Osteoblast (primary cell): ENCODE measurements around the gene DNAAF6. TPM values are rescaled to one million over a fixed set of nuclear protein-coding genes. Genes with fewer than 3 reads are reported as not detected.

Experiments used
- DNase-seq: peaks from one replicate; pipeline ENCODE4 v3.0.0; 2011; ENCODE audit warnings: low spot score, mixed read lengths; ENCODE audit not compliant: insufficient read length; ENCODE audit errors: missing footprints
- H2AFZ ChIP-seq: 2 replicates; pipeline ENCODE4 v1.6.0; 2011; ENCODE audit warnings: mild to moderate bottlenecking, low read length
- H3K27ac ChIP-seq: 2 replicates; pipeline ENCODE4 v1.5.1; 2011; ENCODE audit warnings: mild to moderate bottlenecking, low read depth, low read length, moderate library complexity
- H3K27me3 ChIP-seq: 2 replicates; pipeline ENCODE4 v1.6.0; 2012; ENCODE audit warnings: mild to moderate bottlenecking, control low read depth, inconsistent platforms, low read length, moderate library complexity; ENCODE audit not compliant: insufficient read depth
- H3K36me3 ChIP-seq: 2 replicates; pipeline ENCODE4 v1.5.1; 2011; ENCODE audit warnings: mild to moderate bottlenecking, low read length, control low read depth, moderate library complexity; ENCODE audit not compliant: insufficient read depth
- H3K4me1 ChIP-seq: 2 replicates; pipeline ENCODE4 v1.5.1; 2011; ENCODE audit warnings: mild to moderate bottlenecking, low read length, control low read depth, moderate library complexity; ENCODE audit not compliant: insufficient read depth
- H3K4me2 ChIP-seq: 2 replicates; pipeline ENCODE4 v1.6.0; 2011; ENCODE audit warnings: mild to moderate bottlenecking, low read length; ENCODE audit not compliant: insufficient read depth
- H3K4me3 ChIP-seq: fragments of 200-600 bp; sonication (generic); 3 replicates; pipeline ENCODE4 v1.5.1; 2012; ENCODE audit warnings: mild to moderate bottlenecking, low read length, inconsistent platforms; ENCODE audit not compliant: insufficient read depth
- H3K79me2 ChIP-seq: 2 replicates; pipeline ENCODE4 v1.6.0; 2012; ENCODE audit warnings: mild to moderate bottlenecking, low read length, control low read depth, inconsistent platforms; ENCODE audit not compliant: insufficient read depth
- H3K9me3 ChIP-seq: 2 replicates; pipeline ENCODE4 v1.5.1; 2011; ENCODE audit warnings: low read depth, low read length, control low read depth
- H4K20me1 ChIP-seq: 2 replicates; pipeline ENCODE4 v1.6.0; 2012; ENCODE audit warnings: mild to moderate bottlenecking, low read length, control low read depth; ENCODE audit not compliant: insufficient read depth
- CTCF ChIP-seq: IDR thresholded peaks from 2 replicates; pipeline ENCODE4 v1.5.1; 2011; ENCODE audit warnings: mild to moderate bottlenecking, low read depth, low read length, moderate library complexity; ENCODE audit errors: extremely low read depth
- total RNA-seq: library from RNA; depleted of rRNA; stranded (reverse); fragments of >200 nt; gene quantifications from 2 replicates; pipeline ENCODE4 v1.2.3, GENCODE V29; 2012

Gene DNAAF6
- total RNA-seq, 1 donor = not detected

GRCh38 chrX:107228486-107228819 is 22.0 kb downstream of the DNAAF6 start:
- TF ChIP-seq CTCF = no peak
- H3K9me3 ChIP-seq = no peaks in the 10 kb centered on the region
- H3K79me2 ChIP-seq = no peaks in the 10 kb centered on the region
- H3K4me1 ChIP-seq = no peaks in the 10 kb centered on the region
- no peak overlapping the region for H3K4me3 ChIP-seq
- no peak overlapping the region for H2AFZ ChIP-seq
- H4K20me1 ChIP-seq = no peaks in the 10 kb centered on the region
- no peak overlapping the region for H3K4me2 ChIP-seq
- H3K27me3 ChIP-seq = peaks cover 9% of the 10 kb centered on the region
- H3K36me3 ChIP-seq = no peaks in the 10 kb centered on the region
- H3K27ac ChIP-seq = no peak overlapping the region
- no peak for DNase-seq

DNA sequence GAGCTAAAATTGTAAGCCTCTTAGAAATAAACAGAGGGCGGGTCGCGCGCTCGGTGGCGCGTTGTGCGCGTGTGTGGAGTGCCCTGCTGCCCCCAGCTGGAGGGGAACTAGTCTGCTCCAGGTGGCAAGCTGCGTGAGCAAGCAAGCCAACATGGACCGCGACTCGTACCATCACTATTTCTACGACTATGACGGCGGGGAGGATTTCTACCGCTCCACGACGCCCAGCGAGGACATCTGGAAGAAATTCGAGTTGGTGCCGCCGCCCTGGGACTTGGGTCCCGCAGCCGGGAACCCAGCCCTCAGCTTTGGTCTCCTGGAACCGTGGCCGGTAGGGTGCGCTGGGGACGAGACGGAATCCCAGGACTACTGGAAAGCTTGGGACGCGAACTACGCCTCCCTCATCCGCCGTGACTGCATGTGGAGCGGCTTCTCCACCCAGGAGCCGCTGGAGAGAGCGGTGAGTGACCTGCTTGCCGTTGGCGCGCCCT is 66.1 kb downstream of the DNAAF6 start:
- H3K27ac ChIP-seq = no peak overlapping the region

DNA sequence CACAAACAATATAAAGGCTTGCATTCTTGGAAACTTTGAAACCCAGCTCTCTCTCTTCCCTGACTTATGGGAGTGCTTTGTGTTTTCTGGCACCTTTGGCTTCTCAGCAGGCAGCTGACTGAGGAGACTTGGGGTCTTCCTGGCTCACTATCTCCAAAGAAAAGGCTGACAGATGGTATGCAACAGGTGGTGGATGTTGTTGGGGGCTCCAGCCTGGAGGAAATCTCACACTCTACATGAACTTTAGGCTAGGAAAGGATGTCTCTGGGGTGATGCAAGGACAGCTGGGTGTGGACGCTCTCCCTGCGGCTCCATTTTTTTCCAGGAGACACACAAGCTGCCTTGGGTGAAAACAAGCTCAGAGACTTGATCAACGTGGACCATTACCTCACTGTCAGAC is 67.4 kb downstream of the DNAAF6 start:
- Histone ChIP-seq H3K27me3 (peaks cover 3% of the 10 kb centered on the region), H3K36me3 (no peaks in the 10 kb centered on the region), H2AFZ (no peak overlapping the region), H4K20me1 (no peaks in the 10 kb centered on the region), H3K4me2 (no peak overlapping the region), H3K4me1 (no peaks in the 10 kb centered on the region), H3K79me2 (no peaks in the 10 kb centered on the region), H3K27ac (no peak overlapping the region), H3K4me3 (no peak overlapping the region), H3K9me3 (no peaks in the 10 kb centered on the region)
- TF ChIP-seq CTCF = no peak
- DNase-seq = no peak

More for the DNA sequence above, 66.1 kb downstream of the DNAAF6 start:
- Histone ChIP-seq H3K4me1 (no peaks in the 10 kb centered on the region), H3K36me3 (no peaks in the 10 kb centered on the region), H3K4me3 (no peak overlapping the region), H3K9me3 (no peaks in the 10 kb centered on the region), H3K79me2 (no peaks in the 10 kb centered on the region), H4K20me1 (no peaks in the 10 kb centered on the region), H3K4me2 (no peak overlapping the region), H2AFZ (no peak overlapping the region), H3K27me3 (peaks cover 4% of the 10 kb centered on the region)
- no peak for TF ChIP-seq CTCF
- no peak for DNase-seq

GRCh38 chrX:107288676-107289075 is 82.3 kb downstream of the DNAAF6 start:
- Histone ChIP-seq H3K27ac (no peak overlapping the region), H2AFZ (no peak overlapping the region), H3K27me3 (peaks cover 19% of the 10 kb centered on the region), H3K36me3 (no peaks in the 10 kb centered on the region), H3K9me3 (no peaks in the 10 kb centered on the region), H3K4me2 (no peak overlapping the region), H3K4me3 (no peak overlapping the region), H4K20me1 (no peaks in the 10 kb centered on the region), H3K79me2 (no peaks in the 10 kb centered on the region), H3K4me1 (no peaks in the 10 kb centered on the region)
- no peak for DNase-seq
- no peak for TF ChIP-seq CTCF
